ENCODE measurements around the gene ZFAND3. TPM values are rescaled to one million over a fixed set of nuclear protein-coding genes. Genes with fewer than 3 reads are reported as not detected.

Gene ZFAND3
- polyA plus RNA-seq, 1 donor from 2014 or later: 19.7 TPM

GRCh38 chr6:37920667-37921066, 101.1 kb downstream of the ZFAND3 start:
- H3F3A ChIP-seq (ENCODE audit: insufficient read depth, low read length, poor library complexity, severe bottlenecking): no peaks in the 10 kb centered on the region
- H3K9ac ChIP-seq (ENCODE audit: low read length): no peak overlapping the region
- H2AFZ ChIP-seq (ENCODE audit: low read depth, low read length): no peak overlapping the region
- H4K20me1 ChIP-seq (ENCODE audit: insufficient read depth): no peaks in the 10 kb centered on the region
- TF ChIP-seq MXI1 (conservative IDR thresholded peaks at IDR 0.05; ENCODE audit: poor library complexity, severe bottlenecking): no peak
- TF ChIP-seq CTCF (IDR thresholded peaks at IDR 0.05; ENCODE audit: poor library complexity, severe bottlenecking): no peak
- TF ChIP-seq RAD21 (conservative IDR thresholded peaks at IDR 0.05): no peak
- TF ChIP-seq EP300 (conservative IDR thresholded peaks at IDR 0.05; ENCODE audit: poor library complexity, severe bottlenecking): no peak
- no peak for TF ChIP-seq SMC3 (conservative IDR thresholded peaks at IDR 0.05; ENCODE audit: poor library complexity)
- no peak for TF ChIP-seq EZH2 (IDR thresholded peaks at IDR 0.05; ENCODE audit: borderline replicate concordance, insufficient read depth, low read length, poor library complexity, severe bottlenecking)
- no peak for TF ChIP-seq TAF1 (IDR thresholded peaks at IDR 0.05; ENCODE audit: low read depth)
- no peak for TF ChIP-seq POLR2AphosphoS5 (IDR thresholded peaks at IDR 0.05)
- no peaks in the 10 kb centered on the region for H3K9me3 ChIP-seq (ENCODE audit: low read length)
- no peak overlapping the region for H3K4me2 ChIP-seq (ENCODE audit: low read length)
- no peaks in the 10 kb centered on the region for H3K27me3 ChIP-seq (ENCODE audit: insufficient read depth, low read depth, low read length)
- no peaks in the 10 kb centered on the region for H3K9me2 ChIP-seq (ENCODE audit: insufficient read depth, low read length)
- no peak overlapping the region for H3K4me3 ChIP-seq (ENCODE audit: low read length)
- H3K79me2 ChIP-seq (replicated peaks; ENCODE audit: insufficient read depth, low read length): peaks cover 33% of the 10 kb centered on the region
- no peak overlapping the region for H3K27ac ChIP-seq (ENCODE audit: low read length)
- no peaks in the 10 kb centered on the region for H3K36me3 ChIP-seq (ENCODE audit: insufficient read depth, low read length)

- no peak overlapping the region for H3K9ac ChIP-seq (ENCODE audit: low read length)
- no peaks in the 10 kb centered on the region for H4K20me1 ChIP-seq (ENCODE audit: insufficient read depth)
- TF ChIP-seq EZH2 (IDR thresholded peaks at IDR 0.05; ENCODE audit: borderline replicate concordance, insufficient read depth, low read length, poor library complexity, severe bottlenecking) (no peak), REST (IDR thresholded peaks at IDR 0.05; ENCODE audit: borderline replicate concordance) (no peak), TAF1 (IDR thresholded peaks at IDR 0.05; ENCODE audit: low read depth) (no peak), CTCF (IDR thresholded peaks at IDR 0.05; ENCODE audit: poor library complexity, severe bottlenecking) (no peak), MXI1 (conservative IDR thresholded peaks at IDR 0.05; ENCODE audit: poor library complexity, severe bottlenecking) (no peak), POLR2AphosphoS5 (IDR thresholded peaks at IDR 0.05) (no peak)
- no peaks in the 10 kb centered on the region for H3K9me3 ChIP-seq (ENCODE audit: low read length)
- no peak overlapping the region for H2AFZ ChIP-seq (ENCODE audit: low read depth, low read length)
- no peak overlapping the region for H3K4me3 ChIP-seq (ENCODE audit: low read length)
- no peak overlapping the region for H3K4me2 ChIP-seq (ENCODE audit: low read length)
- H3K27ac ChIP-seq (ENCODE audit: low read length): no peak overlapping the region
- no peaks in the 10 kb centered on the region for H3K9me2 ChIP-seq (ENCODE audit: insufficient read depth, low read length)
- no peaks in the 10 kb centered on the region for H3K36me3 ChIP-seq (ENCODE audit: insufficient read depth, low read length)
- H3K27me3 ChIP-seq (ENCODE audit: insufficient read depth, low read depth, low read length): no peaks in the 10 kb centered on the region
- H3F3A ChIP-seq (ENCODE audit: insufficient read depth, low read length, poor library complexity, severe bottlenecking): no peaks in the 10 kb centered on the region
- peaks cover 44% of the 10 kb centered on the region for H3K79me2 ChIP-seq (replicated peaks; ENCODE audit: insufficient read depth, low read length)
These were observed 103.0 kb downstream of the ZFAND3 start for GRCh38 chr6:37922563-37922962.

Data from neural cell (in vitro differentiated cells).